Adrenal gland (tissue), 5 donors: ENCODE results near the gene ASB1.

Experiments
- POLR2A ChIP-seq, 2 donors: fragments of 450-650 bp; IDR thresholded peaks; one replicate each; pipeline ENCODE4 v1.6.1; 2017; ENCODE audit warnings: antibody characterized with exemption in 2 of 2, mild to moderate bottlenecking in 2 of 2, moderate library complexity in 1 of 2
- TF ChIP-seq, protein P1 (sequence below), 6 experiments: fragments of 450-650 bp in 4 of 6; fragments of 200-600 bp in 2 of 6; sonication (generic) in 1 of 6; IDR thresholded peaks; 1 replicate in 5 of 6; 2 replicates in 1 of 6; pipeline versions ENCODE4 v1.5.1 to v1.8.0; 2016 to 2021; ENCODE audit warnings: antibody characterized with exemption in 6 of 6, mild to moderate bottlenecking in 2 of 6, moderate library complexity in 1 of 6
- donor health status: DM: no; HTN: no; CAD: no.

DNA sequence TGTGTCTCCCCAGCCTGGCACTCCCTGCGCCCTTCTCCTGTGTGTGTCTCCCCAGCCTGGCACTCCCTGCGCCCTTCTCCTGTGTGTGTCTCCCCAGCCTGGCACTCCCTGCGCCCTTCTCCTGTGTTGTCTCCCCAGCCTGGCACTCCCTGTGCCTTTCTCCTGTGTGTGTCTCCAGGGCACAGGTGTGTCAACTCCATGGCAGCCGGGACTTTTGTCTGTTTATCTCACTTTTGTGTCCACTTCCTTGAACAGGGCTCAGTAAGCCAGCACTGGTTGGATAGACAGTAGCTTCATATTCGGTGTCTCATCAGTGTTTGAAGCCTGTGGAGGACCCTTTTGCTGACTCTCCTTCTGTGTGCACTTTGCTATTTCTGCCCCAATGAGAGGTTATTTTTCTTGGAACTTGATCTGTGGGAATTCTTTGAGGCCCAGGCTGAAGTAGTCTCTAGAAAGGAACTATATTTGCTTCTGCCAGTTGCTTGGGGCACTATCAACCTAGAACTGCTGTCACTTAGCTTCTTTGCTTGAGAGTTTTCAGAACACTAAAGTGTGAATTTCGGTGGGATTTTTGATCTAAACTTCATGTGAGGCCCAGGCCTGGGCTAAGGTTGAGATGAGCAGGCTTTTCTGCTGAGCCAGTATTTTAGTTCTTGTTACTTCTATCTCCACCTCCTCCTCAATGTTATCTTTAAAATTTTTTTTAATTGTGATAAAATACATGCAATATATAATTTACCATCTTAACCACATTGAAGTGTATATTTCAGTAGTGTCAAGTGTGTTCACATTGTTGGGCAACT is 8.3 kb upstream of the ASB1 start:
- TF ChIP-seq, protein P1, sequence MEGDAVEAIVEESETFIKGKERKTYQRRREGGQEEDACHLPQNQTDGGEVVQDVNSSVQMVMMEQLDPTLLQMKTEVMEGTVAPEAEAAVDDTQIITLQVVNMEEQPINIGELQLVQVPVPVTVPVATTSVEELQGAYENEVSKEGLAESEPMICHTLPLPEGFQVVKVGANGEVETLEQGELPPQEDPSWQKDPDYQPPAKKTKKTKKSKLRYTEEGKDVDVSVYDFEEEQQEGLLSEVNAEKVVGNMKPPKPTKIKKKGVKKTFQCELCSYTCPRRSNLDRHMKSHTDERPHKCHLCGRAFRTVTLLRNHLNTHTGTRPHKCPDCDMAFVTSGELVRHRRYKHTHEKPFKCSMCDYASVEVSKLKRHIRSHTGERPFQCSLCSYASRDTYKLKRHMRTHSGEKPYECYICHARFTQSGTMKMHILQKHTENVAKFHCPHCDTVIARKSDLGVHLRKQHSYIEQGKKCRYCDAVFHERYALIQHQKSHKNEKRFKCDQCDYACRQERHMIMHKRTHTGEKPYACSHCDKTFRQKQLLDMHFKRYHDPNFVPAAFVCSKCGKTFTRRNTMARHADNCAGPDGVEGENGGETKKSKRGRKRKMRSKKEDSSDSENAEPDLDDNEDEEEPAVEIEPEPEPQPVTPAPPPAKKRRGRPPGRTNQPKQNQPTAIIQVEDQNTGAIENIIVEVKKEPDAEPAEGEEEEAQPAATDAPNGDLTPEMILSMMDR (IDR thresholded peaks at IDR 0.05): no peak
- no peak for TF ChIP-seq POLR2A (IDR thresholded peaks at IDR 0.05)
